Measurements from ENCODE around the gene RABGAP1L.

DNA sequence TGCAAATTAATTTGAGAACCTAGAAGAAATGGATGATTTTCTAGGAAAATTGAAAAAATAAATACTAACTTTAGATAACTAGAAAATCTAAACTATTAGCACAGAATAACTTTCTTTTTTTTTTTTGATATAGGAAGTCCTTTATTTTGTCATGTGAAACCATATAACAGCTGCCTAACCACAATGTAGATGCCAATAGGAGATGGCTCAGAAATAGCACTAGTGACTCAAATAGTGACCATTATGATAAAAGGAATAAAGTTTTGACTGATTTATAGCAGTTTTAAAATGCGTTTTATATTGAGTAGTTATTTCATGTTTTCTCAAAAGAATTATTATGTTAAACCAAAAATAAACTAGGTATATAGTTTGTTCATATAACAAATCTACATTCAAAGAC is 682.4 kb downstream of the RABGAP1L start:
- TF ChIP-seq, protein P1, sequence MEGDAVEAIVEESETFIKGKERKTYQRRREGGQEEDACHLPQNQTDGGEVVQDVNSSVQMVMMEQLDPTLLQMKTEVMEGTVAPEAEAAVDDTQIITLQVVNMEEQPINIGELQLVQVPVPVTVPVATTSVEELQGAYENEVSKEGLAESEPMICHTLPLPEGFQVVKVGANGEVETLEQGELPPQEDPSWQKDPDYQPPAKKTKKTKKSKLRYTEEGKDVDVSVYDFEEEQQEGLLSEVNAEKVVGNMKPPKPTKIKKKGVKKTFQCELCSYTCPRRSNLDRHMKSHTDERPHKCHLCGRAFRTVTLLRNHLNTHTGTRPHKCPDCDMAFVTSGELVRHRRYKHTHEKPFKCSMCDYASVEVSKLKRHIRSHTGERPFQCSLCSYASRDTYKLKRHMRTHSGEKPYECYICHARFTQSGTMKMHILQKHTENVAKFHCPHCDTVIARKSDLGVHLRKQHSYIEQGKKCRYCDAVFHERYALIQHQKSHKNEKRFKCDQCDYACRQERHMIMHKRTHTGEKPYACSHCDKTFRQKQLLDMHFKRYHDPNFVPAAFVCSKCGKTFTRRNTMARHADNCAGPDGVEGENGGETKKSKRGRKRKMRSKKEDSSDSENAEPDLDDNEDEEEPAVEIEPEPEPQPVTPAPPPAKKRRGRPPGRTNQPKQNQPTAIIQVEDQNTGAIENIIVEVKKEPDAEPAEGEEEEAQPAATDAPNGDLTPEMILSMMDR (conservative IDR thresholded peaks at IDR 0.05): no peak
- TF ChIP-seq ZFX (IDR thresholded peaks at IDR 0.05): no peak

Measured in C4-2B (cell line).